GM19239 (cell line): Measurements from ENCODE around the gene PCYT1A.
"Not testable (repeated sequence)": the region's sequence is repeated elsewhere in the genome, so short reads cannot be mapped to it uniquely, and the experiment has no call there.

Experiments
- DNase-seq: peaks from one replicate; pipeline ENCODE4 v3.0.0; 2011; ENCODE audit warnings: low spot score; ENCODE audit not compliant: insufficient read length
- FAIRE-seq: peaks from 2 replicates; lab custom pipeline; 2011; peaks lifted over from hg19 to GRCh38; lab: Jason Lieb, UNC

The PCYT1A gene

DNA sequence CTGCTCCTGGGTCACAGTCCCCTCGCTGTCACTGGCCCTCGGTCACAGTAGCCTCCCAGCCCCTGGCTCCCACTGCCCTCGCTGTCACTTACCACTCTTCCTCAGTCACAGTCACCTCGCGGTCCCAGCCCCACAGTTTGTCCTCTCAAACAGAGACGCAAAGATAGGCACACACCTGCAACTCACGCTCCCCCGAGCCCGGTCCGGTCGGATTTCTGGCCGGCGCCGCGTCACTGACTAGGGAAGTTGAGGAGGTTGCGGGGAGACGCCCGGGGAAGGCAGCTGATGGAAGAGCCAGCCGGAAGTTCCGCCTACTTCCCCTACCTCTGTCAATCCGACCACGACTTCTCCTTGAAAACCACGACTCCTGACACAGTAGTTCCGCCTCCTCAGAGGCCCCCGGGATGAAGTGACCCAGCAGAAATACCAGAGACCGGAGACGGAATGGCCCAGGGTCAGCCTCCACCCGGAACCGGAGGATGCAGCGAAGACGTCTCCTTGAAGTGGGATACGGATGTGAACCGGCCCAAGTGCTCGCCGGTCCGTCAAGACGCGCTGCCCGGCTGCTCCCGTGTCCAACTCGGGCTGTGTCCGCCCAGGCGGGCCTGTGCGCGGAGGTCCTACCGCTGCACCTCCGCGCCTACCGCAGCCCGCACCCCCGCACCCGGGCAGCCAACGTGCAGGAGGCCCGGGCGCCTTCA is at the start of gene PCYT1A:
TSS of gene PCYT1A (minus strand) at position 287 of the 701 bp plus-strand sequence. CDS start 17,195 bp downstream, outside the sequence.
- DNase-seq (peak; percentile 73), FAIRE-seq (peak; percentile 88)

GRCh38 chr3:196336319-196337145 is 49.0 kb upstream of the PCYT1A start:
- no peak for FAIRE-seq
- no peak for DNase-seq

DNA sequence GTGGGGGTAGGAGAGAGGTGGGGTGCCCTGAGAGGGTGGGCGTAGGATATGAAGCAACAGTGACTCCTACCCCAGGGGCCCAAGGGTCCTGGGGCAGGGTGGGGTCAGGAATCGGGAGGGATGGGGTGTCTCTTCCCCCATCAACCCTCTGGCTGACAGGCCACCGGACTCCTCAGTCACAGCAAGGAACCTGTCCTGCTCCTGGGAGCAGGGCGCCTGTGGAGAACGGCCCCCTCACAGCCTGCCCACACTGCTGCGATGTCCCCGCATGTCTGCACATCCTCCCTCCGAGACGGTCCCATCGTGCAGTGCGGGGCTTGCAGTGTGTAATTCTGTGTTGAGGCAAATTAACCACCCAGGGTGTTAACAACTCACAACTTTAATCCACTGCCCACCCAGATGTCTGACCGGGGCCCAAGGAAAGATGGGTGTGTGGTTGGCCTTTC is 48.0 kb upstream of the PCYT1A start:
- DNase-seq = no peak
- no peak for FAIRE-seq

GRCh38 chr3:196334982-196335381 is 47.5 kb upstream of the PCYT1A start:
- FAIRE-seq = no peak

DNA sequence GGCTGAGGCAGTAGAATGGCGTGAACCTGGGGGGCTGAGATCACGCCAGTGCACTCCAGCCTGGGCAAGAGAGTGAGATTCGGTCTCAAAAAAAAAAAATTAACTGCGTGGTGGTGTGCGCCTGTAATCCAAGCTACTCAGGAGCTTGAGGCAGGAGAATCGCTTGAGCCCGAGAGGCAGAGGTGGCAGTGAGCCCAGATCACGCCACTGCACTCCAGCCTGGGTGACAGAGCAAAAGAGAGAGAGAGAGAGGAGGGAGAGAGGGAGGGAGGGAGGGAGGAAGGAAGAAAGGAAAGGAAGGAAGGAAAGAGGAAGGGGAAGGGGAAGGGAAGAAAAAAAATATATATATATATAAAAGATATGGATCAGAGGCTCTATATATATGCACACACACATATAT is 44.6 kb upstream of the PCYT1A start:
- no peak for DNase-seq
- FAIRE-seq = no peak

More at GRCh38 chr3:196334982-196335381, 47.5 kb upstream of the PCYT1A start:
- no peak for DNase-seq

DNA sequence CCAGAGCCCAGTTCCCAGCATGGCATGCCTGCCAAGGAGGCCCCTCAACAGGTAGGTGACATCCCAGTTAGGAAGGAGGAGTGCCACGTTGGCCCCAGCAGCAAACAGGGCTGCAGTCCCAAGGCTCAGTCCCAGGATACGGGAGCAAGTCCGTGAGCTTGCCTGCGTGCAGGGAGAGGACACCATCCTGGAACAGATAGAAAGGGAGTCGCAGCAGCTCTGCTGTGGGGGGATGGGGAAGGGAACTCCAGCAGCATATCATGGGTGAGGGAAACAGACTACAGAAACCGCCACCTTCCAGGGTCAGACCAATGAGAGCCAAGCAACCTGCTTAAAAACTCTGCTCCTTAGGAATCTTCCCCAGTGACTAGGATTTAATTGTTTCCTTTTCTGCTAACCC is 39.9 kb upstream of the PCYT1A start:
- FAIRE-seq (no peak), DNase-seq (no peak)

- DNase-seq (no peak), FAIRE-seq (no peak)
Observed at GRCh38 chr3:196326936-196327335, 39.4 kb upstream of the PCYT1A start.

DNA sequence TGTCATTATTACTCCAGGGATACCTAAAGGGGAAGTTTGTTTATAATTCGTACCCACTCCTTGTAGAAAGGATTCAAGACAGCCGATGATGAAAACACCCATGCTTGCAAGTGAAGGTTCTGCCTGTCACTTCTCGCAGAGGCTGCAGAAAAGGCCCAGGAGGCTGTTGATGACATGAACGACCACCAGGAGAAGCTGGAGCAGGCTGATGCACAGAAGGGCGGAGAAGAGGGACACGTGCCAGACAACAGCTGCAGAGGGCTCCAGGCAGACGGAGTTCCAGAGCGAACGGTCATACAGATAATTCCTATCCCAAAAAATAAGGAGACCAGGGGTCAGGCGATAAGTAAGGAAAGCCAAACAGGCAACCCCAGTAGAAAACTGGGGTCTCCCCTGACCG is 36.2 kb upstream of the PCYT1A start:
- FAIRE-seq (no peak), DNase-seq (no peak)

GRCh38 chr3:196323016-196323415 is 35.5 kb upstream of the PCYT1A start:
- DNase-seq (no peak), FAIRE-seq (no peak)

DNA sequence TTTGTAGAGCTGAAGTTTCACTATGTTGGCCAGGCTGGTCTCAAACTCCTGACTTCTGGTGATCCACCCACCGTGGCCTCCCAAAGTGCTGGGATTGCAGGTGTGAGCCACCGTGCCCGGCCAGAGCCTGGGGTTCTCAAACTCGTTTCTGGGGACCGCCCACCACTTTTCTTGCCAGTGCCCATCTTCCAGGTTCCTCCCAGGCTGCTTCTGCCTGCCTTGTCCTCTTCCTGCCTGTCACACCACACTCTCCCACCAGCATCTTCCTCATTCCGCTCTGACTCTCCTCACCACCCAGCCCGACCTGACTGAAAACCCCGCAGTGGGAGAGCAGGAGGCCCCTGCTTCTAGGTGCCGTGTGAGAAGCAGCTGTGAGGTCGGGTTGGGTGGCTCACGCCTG is 33.6 kb upstream of the PCYT1A start:
- DNase-seq = no peak
- FAIRE-seq = no peak

DNA sequence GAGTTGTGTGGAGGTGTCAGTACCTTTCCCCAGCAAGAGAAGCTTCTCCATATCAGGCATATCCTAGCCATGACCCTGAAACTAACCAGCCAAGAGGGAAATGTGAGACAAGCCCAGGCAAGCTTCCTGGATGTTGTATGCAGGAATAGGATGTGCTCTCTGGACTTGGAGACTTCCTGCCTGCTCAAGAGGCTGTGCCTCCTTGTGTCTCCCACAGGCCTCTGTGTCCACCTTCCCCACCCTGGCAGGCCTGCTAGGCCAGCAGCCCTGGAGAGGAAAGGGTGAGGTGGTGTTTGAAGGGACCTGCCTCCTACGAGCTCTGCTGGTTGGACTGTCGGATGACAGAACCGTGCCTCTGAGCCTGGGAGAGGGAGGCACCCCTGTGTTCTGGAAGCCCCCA is 32.6 kb upstream of the PCYT1A start:
- FAIRE-seq = no peak
- DNase-seq = no peak

- no peak for FAIRE-seq
- DNase-seq = peak; percentile 97
Observed at GRCh38 chr3:196317687-196318467, 30.4 kb upstream of the PCYT1A start, which contains the start of gene DYNLT2B. TSS of gene DYNLT2B (minus strand) at chr3:196318240. CDS start at chr3:196318152, 88 bp downstream.

DNA sequence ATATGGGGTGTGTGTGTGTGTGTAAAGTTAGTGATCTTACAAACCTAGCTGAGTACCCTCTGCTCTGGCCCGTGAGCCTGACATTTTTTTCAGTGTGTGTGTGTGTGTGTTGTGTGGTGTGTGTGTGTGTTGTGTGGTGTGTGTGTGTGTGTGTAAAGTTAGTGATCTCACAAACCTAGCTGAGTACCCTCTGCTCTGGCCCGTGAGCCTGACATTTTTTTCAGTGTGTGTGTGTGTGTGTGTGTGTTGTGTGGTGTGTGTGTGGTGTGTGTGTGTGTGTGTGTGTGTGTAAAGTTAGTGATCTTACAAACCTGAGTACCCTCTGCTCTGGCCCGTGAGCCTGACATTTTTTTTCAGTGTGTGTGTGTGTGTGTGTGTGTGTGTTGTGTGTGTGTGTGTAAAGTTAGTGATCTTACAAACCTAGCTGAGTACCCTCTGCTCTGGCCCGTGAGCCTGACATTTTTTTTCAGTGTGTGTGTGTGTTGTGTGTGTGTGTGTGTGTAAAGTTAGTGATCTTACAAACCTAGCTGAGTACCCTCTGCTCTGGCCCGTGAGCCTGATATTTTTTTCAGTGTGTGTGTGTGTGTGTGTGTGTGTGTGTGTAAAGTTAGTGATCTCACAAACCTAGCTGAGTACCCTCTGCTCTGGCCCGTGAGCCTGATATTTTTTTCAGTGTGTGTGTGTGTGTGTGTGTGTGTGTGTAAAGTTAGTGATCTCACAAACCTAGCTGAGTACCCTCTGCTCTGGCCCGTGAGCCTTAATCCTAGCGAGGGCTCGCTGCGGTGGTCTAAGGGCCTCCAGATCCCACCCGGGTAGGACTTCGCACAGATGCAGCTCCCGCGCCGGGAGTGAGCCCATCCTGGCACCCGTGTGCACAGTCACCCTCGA is 29.5 kb upstream of the PCYT1A start:
- not testable (repeated sequence) for DNase-seq
- peak; percentile 61 for FAIRE-seq

DNA sequence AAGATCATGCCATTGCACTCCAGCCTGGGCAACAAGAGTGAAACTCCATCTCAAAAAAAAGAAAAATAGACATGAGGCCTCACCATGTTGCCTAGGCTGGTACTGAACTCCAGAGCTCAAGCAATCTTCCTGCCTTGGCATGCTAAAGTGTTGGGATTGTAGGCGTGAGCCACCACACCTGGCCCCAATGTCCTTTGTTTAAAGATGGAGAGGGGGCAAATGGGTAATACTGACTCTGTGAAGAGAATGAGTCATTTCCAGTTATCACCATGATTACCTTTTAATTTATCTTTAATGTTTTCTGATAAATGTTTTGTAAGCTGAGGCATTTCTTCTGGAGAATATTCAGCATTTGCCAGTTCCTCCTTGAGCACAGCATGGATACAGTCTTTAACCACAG is 28.3 kb upstream of the PCYT1A start:
- FAIRE-seq (no peak), DNase-seq (no peak)

DNA sequence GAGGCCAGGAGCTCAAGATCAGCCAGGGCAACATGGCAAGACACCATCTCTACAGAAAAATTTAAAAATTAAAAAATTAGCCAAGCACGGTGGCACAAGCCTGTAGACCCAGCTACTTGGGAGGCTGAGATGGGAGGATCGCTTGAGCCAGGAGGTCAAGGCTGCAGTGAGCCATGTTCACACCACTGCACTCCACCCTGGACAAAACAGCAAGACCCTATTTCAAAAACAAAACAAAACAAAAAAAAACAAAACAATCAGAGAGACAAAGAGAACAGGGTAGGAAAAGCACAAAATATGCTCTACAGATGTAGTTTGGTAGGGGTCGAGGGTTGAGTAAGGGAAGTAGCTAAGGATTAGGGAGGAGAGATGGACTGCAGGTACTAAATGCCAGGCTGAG is 27.1 kb upstream of the PCYT1A start:
- DNase-seq (no peak), FAIRE-seq (no peak)

- not testable (repeated sequence) for FAIRE-seq, DNase-seq
Observed at GRCh38 chr3:196314086-196314485, 26.6 kb upstream of the PCYT1A start.

DNA sequence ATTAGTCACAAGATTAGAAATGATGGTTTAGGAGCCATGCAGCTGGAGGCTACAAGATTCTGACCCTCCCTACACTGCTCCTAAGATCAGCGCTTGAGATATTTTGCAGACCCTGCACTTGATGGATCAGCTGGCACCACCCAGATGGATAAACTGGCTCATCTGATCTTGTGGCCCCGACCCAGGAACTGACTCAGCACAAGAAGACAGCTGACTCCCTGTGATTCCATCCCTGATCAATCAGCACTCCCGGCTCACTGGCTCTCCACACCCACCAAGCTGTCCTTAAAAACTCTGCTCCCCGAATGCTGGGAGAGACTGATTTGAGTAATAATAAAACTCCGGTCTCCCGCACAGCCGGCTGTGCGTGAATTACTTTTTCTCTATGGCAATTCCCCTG is 15.4 kb upstream of the PCYT1A start:
- not testable (repeated sequence) for DNase-seq, FAIRE-seq

GRCh38 chr3:196302551-196302950 is 15.0 kb upstream of the PCYT1A start:
- not testable (repeated sequence) for DNase-seq, FAIRE-seq

- FAIRE-seq (no peak), DNase-seq (no peak)
Observed at GRCh38 chr3:196298521-196298920, 11.0 kb upstream of the PCYT1A start.
